GM18873 (cell line): ENCODE measurements around the gene NMT1.

Experiments used
- ATAC-seq: cut with Tn5 transposase; IDR thresholded peaks from one replicate; pipeline ENCODE4 v1.9.1; 2021; ENCODE audit warnings: mild to moderate bottlenecking, moderate library complexity, moderate number of reproducible peaks; ENCODE audit not compliant: unreplicated experiment, low FRiP score

Gene NMT1

GRCh38 chr17:45073414-45074070 lies 12.4 kb downstream of the NMT1 start:
- no peak for ATAC-seq

GRCh38 chr17:45077643-45078042 lies 16.5 kb downstream of the NMT1 start:
- no peak for ATAC-seq

- ATAC-seq, result no peak
Measured at GRCh38 chr17:45081047-45081703, 20.1 kb downstream of the NMT1 start.

GRCh38 chr17:45086391-45086790 lies 25.3 kb downstream of the NMT1 start:
- ATAC-seq, result no peak

- no peak for ATAC-seq
Measured at GRCh38 chr17:45086865-45087503, 25.9 kb downstream of the NMT1 start.

GRCh38 chr17:45087504-45087975 lies 26.4 kb downstream of the NMT1 start:
- no peak for ATAC-seq

- no peak for ATAC-seq
Measured at GRCh38 chr17:45087978-45088377, 26.9 kb downstream of the NMT1 start.

- ATAC-seq, result no peak
Measured at GRCh38 chr17:45088741-45089140, 27.6 kb downstream of the NMT1 start.

- no peak for ATAC-seq
Measured at GRCh38 chr17:45090711-45091110, 29.6 kb downstream of the NMT1 start.

- ATAC-seq, result no peak
Measured at GRCh38 chr17:45091778-45092425, 30.8 kb downstream of the NMT1 start.

- no peak for ATAC-seq
Measured at GRCh38 chr17:45092911-45093430, 31.9 kb downstream of the NMT1 start.

- ATAC-seq, result no peak
Measured at GRCh38 chr17:45093444-45094110, 32.5 kb downstream of the NMT1 start.

GRCh38 chr17:45096141-45096540 lies 35.0 kb downstream of the NMT1 start:
- ATAC-seq, result no peak

- no peak for ATAC-seq
Measured at GRCh38 chr17:45096926-45097325, 35.8 kb downstream of the NMT1 start.

GRCh38 chr17:45098081-45098868 lies 37.2 kb downstream of the NMT1 start:
- no peak for ATAC-seq

GRCh38 chr17:45098869-45099616 lies 37.9 kb downstream of the NMT1 start:
- ATAC-seq, result no peak

GRCh38 chr17:45101546-45101882 lies 40.4 kb downstream of the NMT1 start:
- ATAC-seq, result no peak

GRCh38 chr17:45101883-45102811 lies 41.0 kb downstream of the NMT1 start:
- ATAC-seq, result no peak
